HG03354 (cell line): ENCODE data around the gene HOXC13.

Source experiments
- ATAC-seq: cut with Tn5 transposase; IDR thresholded peaks from one replicate; pipeline ENCODE4 v1.9.1; 2021; ENCODE audit warnings: mild to moderate bottlenecking; ENCODE audit not compliant: unreplicated experiment, poor library complexity, severe bottlenecking

Gene HOXC13

GRCh38 chr12:53937596-53938325, 870 bp upstream of the HOXC13 start:
- ATAC-seq: no peak

- ATAC-seq: no peak
Observed at GRCh38 chr12:53939141-53940108, 794 bp downstream of the HOXC13 start.

- no peak for ATAC-seq
Observed at GRCh38 chr12:53940443-53941014, 1.9 kb downstream of the HOXC13 start.

GRCh38 chr12:53941187-53941586, 2.6 kb downstream of the HOXC13 start:
- no peak for ATAC-seq

GRCh38 chr12:53941750-53942149, 3.1 kb downstream of the HOXC13 start:
- ATAC-seq: no peak

GRCh38 chr12:53942467-53942997, 3.9 kb downstream of the HOXC13 start:
- no peak for ATAC-seq

- ATAC-seq: no peak
Observed at GRCh38 chr12:53944209-53944608, 5.6 kb downstream of the HOXC13 start.

GRCh38 chr12:53944907-53945847, 6.5 kb downstream of the HOXC13 start:
- ATAC-seq: no peak

GRCh38 chr12:53947743-53948142, 9.1 kb downstream of the HOXC13 start:
- no peak for ATAC-seq

- ATAC-seq: no peak
Observed at GRCh38 chr12:53948650-53949593, 10.3 kb downstream of the HOXC13 start.

GRCh38 chr12:53949631-53950436, 11.2 kb downstream of the HOXC13 start:
- no peak for ATAC-seq

GRCh38 chr12:53950437-53950773, 11.8 kb downstream of the HOXC13 start:
- no peak for ATAC-seq

- no peak for ATAC-seq
Observed at GRCh38 chr12:53950789-53951576, 12.4 kb downstream of the HOXC13 start.

GRCh38 chr12:53951577-53952334, 13.1 kb downstream of the HOXC13 start:
- ATAC-seq: no peak

- ATAC-seq: no peak
Observed at GRCh38 chr12:53952335-53952694, 13.7 kb downstream of the HOXC13 start.
